UCSD-AML1 (cell line): ENCODE measurements around the gene SRPX2.

ENCODE experiments used
- DNase-seq: peaks from one replicate; lab custom pipeline; 2025; ENCODE audit not compliant: unreplicated experiment; lab: John Stamatoyannopoulos, UW

The SRPX2 gene, protein sequence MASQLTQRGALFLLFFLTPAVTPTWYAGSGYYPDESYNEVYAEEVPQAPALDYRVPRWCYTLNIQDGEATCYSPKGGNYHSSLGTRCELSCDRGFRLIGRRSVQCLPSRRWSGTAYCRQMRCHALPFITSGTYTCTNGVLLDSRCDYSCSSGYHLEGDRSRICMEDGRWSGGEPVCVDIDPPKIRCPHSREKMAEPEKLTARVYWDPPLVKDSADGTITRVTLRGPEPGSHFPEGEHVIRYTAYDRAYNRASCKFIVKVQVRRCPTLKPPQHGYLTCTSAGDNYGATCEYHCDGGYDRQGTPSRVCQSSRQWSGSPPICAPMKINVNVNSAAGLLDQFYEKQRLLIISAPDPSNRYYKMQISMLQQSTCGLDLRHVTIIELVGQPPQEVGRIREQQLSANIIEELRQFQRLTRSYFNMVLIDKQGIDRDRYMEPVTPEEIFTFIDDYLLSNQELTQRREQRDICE

DNA sequence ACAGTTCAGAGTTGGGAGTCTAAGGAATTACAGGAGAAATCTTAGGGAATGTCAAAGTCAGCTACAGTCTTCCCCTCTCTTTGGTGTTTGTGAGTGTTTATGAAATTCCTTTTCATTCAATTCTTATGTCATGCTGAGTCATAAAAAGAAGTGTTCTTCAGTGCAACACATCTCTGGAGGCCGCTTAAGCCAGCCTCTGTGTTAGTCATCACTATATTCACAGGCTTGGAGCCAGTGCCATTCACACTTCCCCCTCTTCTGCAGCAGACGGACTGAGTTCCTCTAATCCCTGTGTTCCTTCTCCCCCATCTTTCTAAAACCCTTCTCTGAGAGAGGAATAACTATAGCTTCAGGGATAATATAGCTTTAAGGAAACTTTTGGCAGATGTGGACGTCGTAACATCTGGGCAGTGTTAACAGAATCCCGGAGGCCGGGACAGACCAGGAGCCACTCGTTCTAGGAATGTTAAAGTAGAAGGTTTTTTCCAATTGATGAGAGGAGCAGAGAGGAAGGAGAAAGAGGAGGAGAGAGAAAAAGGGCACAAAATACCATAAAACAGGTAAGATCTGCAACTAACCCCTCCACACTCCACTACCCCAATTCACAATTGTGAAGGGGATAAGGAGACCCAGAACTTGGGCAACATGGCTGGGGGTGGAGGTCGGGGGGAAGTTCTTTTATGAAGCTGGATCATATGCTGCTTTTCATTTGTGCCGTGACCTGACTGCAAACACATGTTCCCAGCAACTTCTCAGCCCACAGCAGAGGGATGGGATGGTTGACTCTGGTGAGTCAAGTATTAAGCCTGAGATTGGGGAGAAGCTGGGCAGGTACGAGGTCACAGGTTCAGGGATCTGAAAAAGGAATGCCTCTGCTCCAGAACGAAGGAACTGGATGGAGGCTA lies at the start of gene SRPX2:
TSS of gene SRPX2 (plus strand) at position 244 of the 905 bp plus-strand sequence. CDS start 2,124 bp downstream, outside the sequence.
- no peak for DNase-seq

- DNase-seq = no peak
Observed at GRCh38 chrX:100596601-100597000, 47.4 kb upstream of the SRPX2 start.

- no peak for DNase-seq
Observed at GRCh38 chrX:100599456-100599855, 44.5 kb upstream of the SRPX2 start.

DNA sequence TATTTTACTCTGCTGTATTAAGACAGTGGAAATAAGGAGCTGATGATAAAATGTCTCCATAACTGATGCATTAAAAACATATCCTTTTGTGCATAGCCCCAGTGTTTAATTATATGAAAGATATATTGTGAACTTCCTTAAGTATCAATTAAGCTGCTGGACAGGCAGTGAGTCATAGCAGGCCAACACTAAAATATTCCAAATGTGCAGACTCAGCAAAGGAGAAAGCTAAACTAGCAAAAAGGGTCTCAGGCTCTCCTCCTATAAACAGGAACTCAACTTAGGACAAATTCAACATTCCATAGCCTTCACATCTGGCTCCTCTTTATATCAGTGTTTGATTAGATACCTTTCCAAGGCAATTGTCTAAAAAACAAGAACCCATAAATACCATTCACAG lies 43.7 kb upstream of the SRPX2 start:
- DNase-seq = no peak

GRCh38 chrX:100600758-100601157 lies 43.2 kb upstream of the SRPX2 start:
- no peak for DNase-seq

GRCh38 chrX:100606753-100607152 lies 37.2 kb upstream of the SRPX2 start:
- DNase-seq = no peak

- no peak for DNase-seq
Observed at GRCh38 chrX:100609591-100609990, 34.4 kb upstream of the SRPX2 start.

- no peak for DNase-seq
Observed at GRCh38 chrX:100611951-100612350, 32.0 kb upstream of the SRPX2 start.

DNA sequence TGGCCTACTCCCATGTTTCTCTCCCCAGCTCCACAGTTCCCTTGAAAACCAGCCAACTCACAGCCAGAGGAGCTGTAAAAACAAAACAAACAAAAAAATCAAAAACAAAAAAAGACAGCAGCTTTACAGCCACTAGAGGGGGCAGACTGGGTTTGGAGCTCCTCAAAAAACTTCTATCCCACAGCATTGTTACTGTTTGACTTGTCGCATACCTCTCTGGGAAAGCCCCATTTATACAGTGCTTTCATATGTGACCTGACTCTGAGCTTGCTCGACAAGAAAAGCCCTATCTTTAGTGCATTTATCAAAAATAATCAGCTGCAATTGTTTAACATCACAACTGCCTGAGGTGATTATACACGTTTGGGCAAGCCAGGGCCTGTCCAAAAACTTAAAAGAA lies 29.0 kb upstream of the SRPX2 start:
- DNase-seq = no peak

- DNase-seq = no peak
Observed at GRCh38 chrX:100623001-100623400, 21.0 kb upstream of the SRPX2 start.

GRCh38 chrX:100625985-100626491 lies 18.0 kb upstream of the SRPX2 start:
- no peak for DNase-seq

GRCh38 chrX:100635040-100635439 lies 9.0 kb upstream of the SRPX2 start:
- DNase-seq = no peak

DNA sequence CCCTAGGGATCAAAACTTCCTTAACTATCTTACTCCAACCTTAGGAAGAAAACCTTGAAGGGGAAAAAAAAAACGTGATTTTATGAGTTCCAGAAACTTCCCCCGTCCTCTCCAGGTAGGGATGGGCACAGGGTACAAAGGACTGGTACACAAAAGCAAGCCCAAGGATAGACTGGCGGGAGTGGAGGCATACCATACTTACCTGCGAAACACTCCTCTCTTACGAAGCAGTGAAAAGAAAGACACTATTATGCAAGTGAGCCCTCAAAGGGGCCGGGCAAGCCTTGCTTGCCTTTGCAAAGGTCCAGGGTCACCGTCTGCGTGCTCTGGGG lies 8.0 kb upstream of the SRPX2 start:
- no peak for DNase-seq

GRCh38 chrX:100636321-100636991 lies 7.5 kb upstream of the SRPX2 start, which contains the start of gene TSPAN6:
Gene TSPAN6 (minus strand): TSS chrX:100636806. CDS start chrX:100636694, 112 bp downstream.
- DNase-seq = no peak

GRCh38 chrX:100642290-100642689 lies 1.7 kb upstream of the SRPX2 start:
- no peak for DNase-seq

- DNase-seq = no peak
Observed at GRCh38 chrX:100643212-100643611, 787 bp upstream of the SRPX2 start.

- no peak for DNase-seq
Observed at GRCh38 chrX:100645106-100645505, 1.1 kb downstream of the SRPX2 start.

DNA sequence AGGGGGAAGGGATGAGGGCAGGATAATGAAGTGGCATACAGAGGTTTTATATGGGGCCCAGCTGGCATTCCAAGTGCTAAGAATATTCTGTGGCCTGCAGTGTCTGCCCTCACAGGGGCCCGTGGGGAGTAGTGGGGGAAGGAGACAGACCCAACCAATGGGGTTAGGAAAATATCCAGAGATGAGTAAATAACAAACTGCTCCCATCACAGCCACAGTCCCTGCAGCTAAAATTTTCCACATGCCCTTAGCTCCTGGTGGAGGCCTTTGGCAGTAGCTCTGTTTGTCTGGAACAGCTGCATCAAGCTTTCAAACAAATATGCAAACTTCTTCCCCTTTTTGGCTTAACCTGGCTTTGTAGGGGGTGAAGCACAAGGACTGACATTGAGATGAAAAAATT lies 3.1 kb downstream of the SRPX2 start:
- no peak for DNase-seq

GRCh38 chrX:100647739-100648138 lies 3.7 kb downstream of the SRPX2 start:
- no peak for DNase-seq

- no peak for DNase-seq
Observed at GRCh38 chrX:100648458-100649417, 4.7 kb downstream of the SRPX2 start.
